Mammary epithelial cell (primary cell): ENCODE results near the gene CYP4A11.

ENCODE experiments used
- EZH2 ChIP-seq: IDR thresholded peaks from 2 replicates; pipeline ENCODE4 v1.6.1; 2012; ENCODE audit warnings: low read length, inconsistent platforms, borderline replicate concordance
- TF ChIP-seq, protein P1 (sequence below), 2 donors: IDR thresholded peaks in 1 of 2; conservative IDR thresholded peaks in 1 of 2; 2 replicates each; pipeline ENCODE4 v1.5.1; 2011 to 2012; ENCODE audit warnings: inconsistent platforms in 2 of 2, low read length in 2 of 2, mild to moderate bottlenecking in 2 of 2, control low read depth in 1 of 2, low read depth in 1 of 2; ENCODE audit not compliant: insufficient read depth in 1 of 2; ENCODE audit errors: extremely low read depth in 1 of 2

DNA sequence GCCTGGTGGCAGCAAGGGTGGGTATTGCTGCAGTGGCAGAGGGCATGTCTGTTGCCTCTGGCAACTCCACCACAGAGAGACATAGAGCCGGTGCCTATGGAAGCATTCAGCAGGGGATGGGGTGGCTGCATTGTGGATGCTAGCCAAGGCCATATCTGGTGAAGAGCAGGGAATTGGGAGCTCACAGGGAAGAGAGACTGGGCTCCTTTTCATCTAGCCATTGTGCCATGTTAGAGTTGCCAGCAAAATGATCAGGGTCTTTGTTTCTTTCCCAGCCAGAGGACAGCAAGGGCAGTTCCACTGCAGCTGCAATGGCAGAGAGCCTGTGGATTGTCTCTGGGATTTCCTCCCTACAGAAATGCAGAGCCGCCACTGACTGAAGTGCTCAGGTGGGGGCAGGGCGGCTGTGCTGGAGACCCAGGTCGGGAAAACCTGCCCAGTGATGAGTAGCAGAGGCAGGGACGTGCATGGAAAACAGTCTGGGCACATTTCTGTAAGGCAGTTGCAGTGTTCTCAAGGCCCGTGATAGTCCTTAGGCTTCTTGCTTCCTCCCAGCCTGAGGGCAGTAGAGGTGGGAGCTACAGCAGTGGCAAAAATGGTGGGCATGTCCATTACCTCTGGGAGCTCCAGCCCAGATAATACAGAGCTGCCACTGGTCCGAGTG, 42.0 kb upstream of the CYP4A11 start:
- TF ChIP-seq, protein P1, sequence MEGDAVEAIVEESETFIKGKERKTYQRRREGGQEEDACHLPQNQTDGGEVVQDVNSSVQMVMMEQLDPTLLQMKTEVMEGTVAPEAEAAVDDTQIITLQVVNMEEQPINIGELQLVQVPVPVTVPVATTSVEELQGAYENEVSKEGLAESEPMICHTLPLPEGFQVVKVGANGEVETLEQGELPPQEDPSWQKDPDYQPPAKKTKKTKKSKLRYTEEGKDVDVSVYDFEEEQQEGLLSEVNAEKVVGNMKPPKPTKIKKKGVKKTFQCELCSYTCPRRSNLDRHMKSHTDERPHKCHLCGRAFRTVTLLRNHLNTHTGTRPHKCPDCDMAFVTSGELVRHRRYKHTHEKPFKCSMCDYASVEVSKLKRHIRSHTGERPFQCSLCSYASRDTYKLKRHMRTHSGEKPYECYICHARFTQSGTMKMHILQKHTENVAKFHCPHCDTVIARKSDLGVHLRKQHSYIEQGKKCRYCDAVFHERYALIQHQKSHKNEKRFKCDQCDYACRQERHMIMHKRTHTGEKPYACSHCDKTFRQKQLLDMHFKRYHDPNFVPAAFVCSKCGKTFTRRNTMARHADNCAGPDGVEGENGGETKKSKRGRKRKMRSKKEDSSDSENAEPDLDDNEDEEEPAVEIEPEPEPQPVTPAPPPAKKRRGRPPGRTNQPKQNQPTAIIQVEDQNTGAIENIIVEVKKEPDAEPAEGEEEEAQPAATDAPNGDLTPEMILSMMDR (conservative IDR thresholded peaks at IDR 0.05 in 1 of 2, IDR thresholded peaks at IDR 0.05 in 1 of 2; ENCODE audit: extremely low read depth in 1 of 2, insufficient read depth in 1 of 2, low read depth in 1 of 2, low read length in 2 of 2) = no peak
- TF ChIP-seq EZH2 = no peak
